ENCODE results near the gene BEND7.
A peak's percentile ranks its signal among the peaks of the same experiment; 100 is the strongest.

Gene BEND7, protein sequence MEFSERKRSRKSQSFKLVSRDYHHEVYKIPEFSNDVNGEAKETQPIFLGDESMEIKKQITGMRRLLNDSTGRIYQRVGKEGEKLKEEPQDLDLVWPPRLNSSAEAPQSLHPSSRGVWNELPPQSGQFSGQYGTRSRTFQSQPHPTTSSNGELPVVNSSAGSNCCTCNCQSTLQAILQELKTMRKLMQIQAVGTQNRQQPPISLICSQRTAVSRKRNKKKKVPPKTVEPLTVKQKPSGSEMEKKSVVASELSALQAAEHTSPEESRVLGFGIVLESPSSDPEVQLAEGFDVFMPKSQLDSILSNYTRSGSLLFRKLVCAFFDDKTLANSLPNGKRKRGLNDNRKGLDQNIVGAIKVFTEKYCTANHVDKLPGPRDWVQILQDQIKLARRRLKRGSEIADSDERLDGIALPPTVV

GRCh38 chr10:13528875-13529713 lies at the start of gene BEND7:
TSS of gene BEND7 (minus strand) at chr10:13529014. CDS start at chr10:13528533, 481 bp downstream.
- H3K9ac ChIP-seq (ENCODE audit: low read length), result peak within 1 kb of the TSS; percentile 62
- H3K4me1 ChIP-seq (ENCODE audit: control insufficient read depth, insufficient read depth, low read length), result peaks cover 11% of the 10 kb centered on the region
- H3K27me3 ChIP-seq (ENCODE audit: control insufficient read depth, insufficient read depth, low read length), result no peaks in the 10 kb centered on the region
- no peaks in the 10 kb centered on the region for H3K36me3 ChIP-seq (ENCODE audit: control insufficient read depth, insufficient read depth, low read length)
- H3K27ac ChIP-seq (ENCODE audit: low read depth, low read length), result peak within 1 kb of the TSS; percentile 79
- peak within 1 kb of the TSS; percentile 68 for H3K4me3 ChIP-seq (ENCODE audit: low read length)

DNA sequence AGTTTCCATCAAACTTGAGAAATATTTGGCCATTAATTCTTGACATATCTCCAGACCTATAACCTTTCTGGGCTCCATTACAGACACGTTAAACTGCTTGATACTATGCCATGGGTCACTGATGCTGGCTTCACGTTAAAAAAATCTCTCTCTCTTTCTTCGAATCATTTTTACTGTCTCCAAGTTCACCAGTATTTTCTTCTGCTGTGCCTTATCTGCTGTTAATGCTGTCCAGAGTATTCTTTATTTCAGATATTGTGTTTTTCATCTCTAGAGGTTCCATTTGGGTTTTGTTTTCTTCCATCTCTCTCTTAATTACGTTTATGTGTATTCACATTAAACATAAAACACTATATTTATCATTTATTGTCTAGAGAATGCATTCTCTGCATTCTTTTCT lies 45.1 kb upstream of the BEND7 start:
- no peaks in the 10 kb centered on the region for H3K27me3 ChIP-seq (ENCODE audit: control insufficient read depth, insufficient read depth, low read length)
- H3K36me3 ChIP-seq (ENCODE audit: control insufficient read depth, insufficient read depth, low read length), result no peaks in the 10 kb centered on the region
- H3K4me1 ChIP-seq (ENCODE audit: control insufficient read depth, insufficient read depth, low read length), result no peaks in the 10 kb centered on the region
- H3K4me3 ChIP-seq (ENCODE audit: low read length), result no peak overlapping the region
- H3K9ac ChIP-seq (ENCODE audit: low read length), result no peak overlapping the region
- no peak overlapping the region for H3K27ac ChIP-seq (ENCODE audit: low read depth, low read length)

GRCh38 chr10:13571541-13571940 lies 42.7 kb upstream of the BEND7 start:
- Histone ChIP-seq H3K27ac (ENCODE audit: low read depth, low read length) (no peak overlapping the region), H3K27me3 (ENCODE audit: control insufficient read depth, insufficient read depth, low read length) (no peaks in the 10 kb centered on the region)

DNA sequence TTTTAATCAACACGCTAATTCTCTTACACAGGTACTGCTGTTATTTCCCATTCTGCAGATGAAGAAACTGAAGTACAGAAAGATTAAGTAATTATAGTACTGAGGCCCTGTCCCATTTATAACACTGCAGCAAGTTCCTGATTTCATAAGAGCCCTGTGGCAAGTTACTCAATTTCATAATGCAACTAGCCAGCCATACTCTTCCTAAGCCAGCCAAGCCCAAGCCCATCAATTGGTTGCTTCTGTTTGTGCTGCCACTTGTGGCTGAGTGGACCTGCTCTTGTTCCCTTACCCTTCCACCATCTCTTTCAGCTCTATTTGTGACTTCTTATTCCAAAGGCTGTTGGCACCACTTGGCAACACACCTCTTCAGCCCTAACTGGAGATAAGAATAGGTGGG lies 38.2 kb upstream of the BEND7 start:
- H3K4me1 ChIP-seq (ENCODE audit: control insufficient read depth, insufficient read depth, low read length), result no peaks in the 10 kb centered on the region
- no peak overlapping the region for H3K27ac ChIP-seq (ENCODE audit: low read depth, low read length)
- H3K36me3 ChIP-seq (ENCODE audit: control insufficient read depth, insufficient read depth, low read length), result no peaks in the 10 kb centered on the region
- no peak overlapping the region for H3K9ac ChIP-seq (ENCODE audit: low read length)
- H3K4me3 ChIP-seq (ENCODE audit: low read length), result no peak overlapping the region
- no peaks in the 10 kb centered on the region for H3K27me3 ChIP-seq (ENCODE audit: control insufficient read depth, insufficient read depth, low read length)

More at GRCh38 chr10:13571541-13571940, 42.7 kb upstream of the BEND7 start:
- Histone ChIP-seq H3K4me1 (ENCODE audit: control insufficient read depth, insufficient read depth, low read length) (no peaks in the 10 kb centered on the region), H3K36me3 (ENCODE audit: control insufficient read depth, insufficient read depth, low read length) (no peaks in the 10 kb centered on the region), H3K9ac (ENCODE audit: low read length) (no peak overlapping the region), H3K4me3 (ENCODE audit: low read length) (no peak overlapping the region)

GRCh38 chr10:13564576-13564975 lies 35.8 kb upstream of the BEND7 start:
- H3K4me1 ChIP-seq (ENCODE audit: control insufficient read depth, insufficient read depth, low read length), result no peaks in the 10 kb centered on the region
- no peak overlapping the region for H3K27ac ChIP-seq (ENCODE audit: low read depth, low read length)
- no peak overlapping the region for H3K4me3 ChIP-seq (ENCODE audit: low read length)
- H3K36me3 ChIP-seq (ENCODE audit: control insufficient read depth, insufficient read depth, low read length), result no peaks in the 10 kb centered on the region
- H3K9ac ChIP-seq (ENCODE audit: low read length), result no peak overlapping the region
- H3K27me3 ChIP-seq (ENCODE audit: control insufficient read depth, insufficient read depth, low read length), result no peaks in the 10 kb centered on the region

GRCh38 chr10:13563481-13564445 lies 34.9 kb upstream of the BEND7 start:
- H3K36me3 ChIP-seq (ENCODE audit: control insufficient read depth, insufficient read depth, low read length), result no peaks in the 10 kb centered on the region
- no peak overlapping the region for H3K27ac ChIP-seq (ENCODE audit: low read depth, low read length)
- no peak overlapping the region for H3K4me3 ChIP-seq (ENCODE audit: low read length)
- no peak overlapping the region for H3K9ac ChIP-seq (ENCODE audit: low read length)
- H3K4me1 ChIP-seq (ENCODE audit: control insufficient read depth, insufficient read depth, low read length), result no peaks in the 10 kb centered on the region
- H3K27me3 ChIP-seq (ENCODE audit: control insufficient read depth, insufficient read depth, low read length), result no peaks in the 10 kb centered on the region

GRCh38 chr10:13560597-13560996 lies 31.8 kb upstream of the BEND7 start:
- H3K27me3 ChIP-seq (ENCODE audit: control insufficient read depth, insufficient read depth, low read length), result no peaks in the 10 kb centered on the region
- H3K36me3 ChIP-seq (ENCODE audit: control insufficient read depth, insufficient read depth, low read length), result no peaks in the 10 kb centered on the region
- no peak overlapping the region for H3K27ac ChIP-seq (ENCODE audit: low read depth, low read length)
- H3K9ac ChIP-seq (ENCODE audit: low read length), result no peak overlapping the region
- no peak overlapping the region for H3K4me3 ChIP-seq (ENCODE audit: low read length)
- H3K4me1 ChIP-seq (ENCODE audit: control insufficient read depth, insufficient read depth, low read length), result no peaks in the 10 kb centered on the region

DNA sequence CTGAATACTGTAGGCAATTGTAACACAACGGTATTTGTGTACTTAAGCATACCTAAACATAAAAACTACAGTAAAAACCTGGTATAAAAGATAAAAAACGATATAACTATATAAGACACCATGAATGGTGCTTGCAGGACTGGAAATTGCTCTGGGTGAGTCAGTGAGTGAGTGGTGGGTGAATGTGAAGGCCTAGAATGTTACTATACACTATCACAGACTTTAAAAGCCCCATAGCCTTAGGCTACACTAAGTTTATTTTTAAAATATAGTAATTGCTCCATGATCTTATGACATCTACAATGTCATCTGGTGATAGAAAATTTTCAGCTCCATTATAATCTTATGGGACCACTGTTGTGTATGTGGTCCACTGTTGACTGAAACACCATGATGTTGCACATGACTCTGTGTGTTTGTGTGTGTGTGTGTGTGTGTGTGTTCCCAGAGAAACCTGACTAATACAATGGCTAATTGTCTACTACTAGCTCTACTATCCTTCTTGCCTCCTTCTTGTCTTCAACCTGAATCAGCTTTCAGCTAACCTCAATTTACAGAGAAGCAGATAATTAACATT lies 30.4 kb upstream of the BEND7 start:
- H3K27ac ChIP-seq (ENCODE audit: low read depth, low read length), result no peak overlapping the region
- no peak overlapping the region for H3K4me3 ChIP-seq (ENCODE audit: low read length)

GRCh38 chr10:13555884-13556510 lies 27.2 kb upstream of the BEND7 start:
- Histone ChIP-seq H3K4me3 (ENCODE audit: low read length) (no peak overlapping the region), H3K4me1 (ENCODE audit: control insufficient read depth, insufficient read depth, low read length) (no peaks in the 10 kb centered on the region), H3K27ac (ENCODE audit: low read depth, low read length) (no peak overlapping the region), H3K9ac (ENCODE audit: low read length) (no peak overlapping the region), H3K27me3 (ENCODE audit: control insufficient read depth, insufficient read depth, low read length) (no peaks in the 10 kb centered on the region), H3K36me3 (ENCODE audit: control insufficient read depth, insufficient read depth, low read length) (no peaks in the 10 kb centered on the region)

More for the DNA sequence above, 30.4 kb upstream of the BEND7 start:
- H3K36me3 ChIP-seq (ENCODE audit: control insufficient read depth, insufficient read depth, low read length), result no peaks in the 10 kb centered on the region
- H3K27me3 ChIP-seq (ENCODE audit: control insufficient read depth, insufficient read depth, low read length), result no peaks in the 10 kb centered on the region
- H3K4me1 ChIP-seq (ENCODE audit: control insufficient read depth, insufficient read depth, low read length), result no peaks in the 10 kb centered on the region
- no peak overlapping the region for H3K9ac ChIP-seq (ENCODE audit: low read length)

GRCh38 chr10:13550802-13551201 lies 22.0 kb upstream of the BEND7 start:
- no peak overlapping the region for H3K9ac ChIP-seq (ENCODE audit: low read length)
- no peaks in the 10 kb centered on the region for H3K27me3 ChIP-seq (ENCODE audit: control insufficient read depth, insufficient read depth, low read length)
- H3K36me3 ChIP-seq (ENCODE audit: control insufficient read depth, insufficient read depth, low read length), result no peaks in the 10 kb centered on the region
- no peak overlapping the region for H3K4me3 ChIP-seq (ENCODE audit: low read length)
- H3K27ac ChIP-seq (ENCODE audit: low read depth, low read length), result no peak overlapping the region
- no peaks in the 10 kb centered on the region for H3K4me1 ChIP-seq (ENCODE audit: control insufficient read depth, insufficient read depth, low read length)

DNA sequence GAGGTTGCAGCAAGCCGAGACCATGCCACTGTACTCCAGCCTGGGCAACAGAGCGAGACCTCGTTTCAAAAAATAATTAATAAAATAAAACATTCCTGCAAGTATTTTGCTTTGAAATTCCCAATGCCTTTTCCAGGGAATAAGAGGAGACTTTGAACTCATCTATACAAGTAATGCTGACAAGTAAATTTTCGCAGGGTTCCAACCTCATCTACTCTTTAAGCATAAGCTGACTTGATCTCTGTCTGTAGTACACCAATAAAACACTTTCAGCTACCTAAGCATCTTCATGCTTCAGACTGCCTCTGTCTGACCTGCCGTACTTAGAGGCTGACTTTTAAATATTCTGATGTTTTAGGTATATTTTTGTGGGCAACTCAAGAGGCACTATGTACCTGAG lies 13.7 kb upstream of the BEND7 start:
- Histone ChIP-seq H3K27me3 (ENCODE audit: control insufficient read depth, insufficient read depth, low read length) (no peaks in the 10 kb centered on the region), H3K4me3 (ENCODE audit: low read length) (no peak overlapping the region), H3K4me1 (ENCODE audit: control insufficient read depth, insufficient read depth, low read length) (no peaks in the 10 kb centered on the region), H3K36me3 (ENCODE audit: control insufficient read depth, insufficient read depth, low read length) (no peaks in the 10 kb centered on the region), H3K9ac (ENCODE audit: low read length) (no peak overlapping the region), H3K27ac (ENCODE audit: low read depth, low read length) (no peak overlapping the region)

Measured in rectal smooth muscle tissue (tissue), 1 donor.